Stimulated activated CD8-positive, alpha-beta memory T cell treated with anti-CD3 and anti-CD28 coated beads, Interleukin-2, amount 100 ng/mL, for 1 hour (primary cell): ENCODE measurements around the gene PEMT.

ENCODE experiments used
- DNase-seq, 2 donors: peaks; one replicate each; pipeline ENCODE4 v3.0.0-alpha.2; 2020; ENCODE audit warnings: low read depth in 2 of 2

The PEMT gene

DNA sequence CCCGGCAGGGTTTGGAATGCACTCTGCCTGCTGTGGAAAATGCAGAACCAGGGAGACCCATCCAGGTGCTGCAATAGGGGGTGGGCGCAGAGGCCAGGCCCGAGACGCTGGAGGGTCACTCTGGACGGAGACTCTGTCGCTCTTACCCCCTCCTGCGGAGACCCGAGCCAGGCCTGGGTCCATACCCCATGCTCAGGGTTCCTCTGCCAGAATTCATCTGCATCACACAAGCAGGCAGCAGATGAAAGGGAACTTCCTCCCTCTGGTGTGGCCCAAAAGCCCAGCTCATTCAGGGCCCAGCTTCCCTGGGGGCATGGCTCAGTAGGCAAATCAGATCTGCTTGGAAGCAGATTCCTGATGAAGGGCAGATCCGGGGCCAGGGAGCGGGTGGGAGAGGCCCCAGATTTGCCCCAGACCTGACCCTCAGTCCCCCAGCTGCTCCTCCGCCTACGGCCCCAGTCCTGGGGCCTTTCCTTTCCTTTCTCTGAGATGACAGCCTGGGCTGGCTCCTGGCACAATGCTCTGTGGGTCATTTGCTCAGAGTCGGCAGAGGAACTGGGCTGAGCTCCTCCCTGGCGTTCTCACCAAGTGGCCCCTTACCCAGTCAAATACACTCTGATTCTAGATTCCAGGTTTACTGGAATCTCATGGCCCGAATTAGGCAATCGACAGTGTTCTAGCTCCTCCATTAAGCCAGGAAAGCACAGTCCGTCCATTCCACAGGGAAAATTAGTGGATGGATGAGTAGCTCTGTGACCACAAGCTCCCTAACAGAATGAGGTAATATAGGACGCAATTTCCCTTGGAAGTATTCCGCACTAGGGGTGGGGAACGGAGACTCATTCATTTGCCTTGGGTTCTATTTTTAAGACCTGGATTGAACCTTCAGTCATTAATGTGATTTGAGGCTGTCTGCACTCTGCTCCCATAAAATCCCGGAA, 76.2 kb downstream of the PEMT start:
- no peak for DNase-seq

DNA sequence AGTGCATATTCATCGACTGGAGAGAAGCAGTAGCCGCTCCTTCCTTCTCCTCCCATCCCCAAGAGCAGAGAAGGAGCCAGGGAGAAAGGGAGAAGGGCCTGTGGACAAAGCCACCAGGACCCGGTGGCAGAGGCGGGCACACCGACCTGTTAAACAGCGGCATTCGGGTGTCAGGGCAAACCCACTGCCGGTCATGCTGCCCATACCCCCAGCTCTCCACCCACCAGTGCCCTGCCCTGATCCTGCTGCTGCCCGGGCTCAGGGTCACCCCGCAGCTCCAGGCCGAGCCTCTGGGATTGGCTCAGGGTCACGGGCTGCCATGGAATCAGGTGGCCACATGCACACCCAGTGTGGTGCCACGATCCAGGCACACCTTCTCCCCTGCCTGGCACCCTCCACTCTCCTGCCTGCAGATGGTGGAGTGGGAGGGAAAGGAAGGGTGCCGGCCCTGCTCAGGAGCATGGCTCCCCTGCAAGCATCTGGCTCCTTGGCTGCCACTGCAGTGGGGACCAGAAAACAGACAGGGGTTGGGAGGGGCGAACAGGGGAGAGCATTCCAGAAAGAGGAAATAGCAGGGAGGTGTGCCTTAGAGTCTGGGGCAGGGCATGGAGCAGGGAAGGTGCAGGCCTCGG, 77.0 kb downstream of the PEMT start:
- no peak for DNase-seq

DNA sequence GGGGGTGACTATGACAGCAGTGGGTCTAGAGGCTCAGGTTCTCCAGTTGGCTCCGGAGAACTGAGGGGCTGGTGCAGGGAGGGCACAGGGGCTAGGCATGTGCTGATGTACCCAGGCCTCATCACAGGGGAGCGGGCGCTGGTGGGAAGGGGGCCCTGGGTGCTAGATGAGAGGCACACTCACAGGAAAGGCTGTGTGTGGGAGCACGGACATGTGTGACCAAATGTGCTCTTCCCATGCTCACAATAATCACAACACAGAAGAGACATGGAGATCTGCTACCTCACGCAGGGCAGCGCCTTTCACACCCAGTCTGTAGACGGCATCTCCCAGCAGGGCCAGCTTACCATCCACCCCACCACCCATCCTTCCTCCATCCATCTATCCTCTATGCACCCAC, 77.9 kb downstream of the PEMT start:
- no peak for DNase-seq

DNA sequence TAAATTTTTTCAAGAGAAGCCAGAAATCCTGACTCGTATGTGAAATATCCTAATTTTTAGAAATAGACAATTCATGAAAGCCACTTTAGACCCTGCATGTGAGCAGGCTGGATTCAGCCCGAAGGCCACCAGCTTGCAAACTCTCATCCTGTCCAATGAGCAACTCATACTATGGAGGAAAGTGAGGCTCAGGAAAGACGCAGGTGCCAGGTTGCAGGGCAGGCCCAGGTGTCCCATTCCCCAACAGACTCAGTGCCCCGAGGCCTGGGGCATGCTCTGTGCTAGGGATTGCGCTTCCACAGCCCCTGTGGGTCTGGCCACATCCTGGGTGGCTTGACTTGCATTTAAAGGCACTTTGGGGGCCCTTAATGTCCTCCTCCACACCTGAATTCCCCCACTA, 78.6 kb downstream of the PEMT start:
- no peak for DNase-seq

DNA sequence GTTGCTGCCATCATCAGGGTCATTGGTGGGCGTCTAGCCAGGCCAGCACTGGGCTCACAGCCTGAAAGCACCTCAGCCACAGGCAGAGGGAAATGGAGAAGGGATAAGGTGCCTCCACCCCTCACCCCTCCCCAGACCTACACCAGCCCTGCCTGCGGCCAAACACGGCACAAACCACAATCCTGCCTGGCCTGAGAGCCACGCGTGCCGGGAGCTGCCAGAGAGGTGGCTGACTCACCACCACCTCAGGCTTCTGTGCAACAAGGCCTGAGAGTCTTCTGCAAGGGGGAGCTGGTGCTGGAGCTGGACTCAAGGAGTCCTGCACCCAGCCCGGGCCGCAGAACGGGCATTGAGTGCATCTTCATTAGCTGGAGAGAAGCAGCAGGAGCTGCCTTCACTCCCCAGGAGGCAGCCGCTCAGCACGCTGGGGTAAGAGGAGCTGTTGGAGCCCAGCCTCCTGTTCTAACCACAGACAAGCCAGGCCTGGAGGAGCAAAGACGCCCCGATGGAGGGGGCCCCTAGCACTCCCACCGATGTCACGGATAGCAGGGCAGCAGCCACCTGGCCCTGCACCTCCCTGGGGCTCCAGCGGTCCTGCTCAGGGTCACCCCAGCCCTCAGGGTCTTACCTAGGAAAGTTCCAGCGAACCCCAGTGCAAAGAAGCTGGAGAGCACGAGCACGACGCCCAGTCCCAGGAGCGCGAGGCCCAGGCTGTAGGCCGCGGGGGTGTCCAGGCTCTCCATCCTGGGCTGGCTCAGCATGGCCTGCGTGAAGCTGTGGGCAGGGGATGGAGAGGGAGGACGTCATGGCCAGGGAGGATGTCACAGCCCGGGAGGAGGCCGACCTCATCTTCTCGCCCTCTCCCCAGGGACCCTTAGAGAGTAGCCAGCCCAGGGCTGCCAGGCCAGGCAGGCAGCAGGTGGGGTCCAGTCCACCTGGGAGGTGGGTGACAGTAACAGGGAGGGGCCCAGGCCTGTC, 79.3 kb downstream of the PEMT start:
- DNase-seq, result no peak

DNA sequence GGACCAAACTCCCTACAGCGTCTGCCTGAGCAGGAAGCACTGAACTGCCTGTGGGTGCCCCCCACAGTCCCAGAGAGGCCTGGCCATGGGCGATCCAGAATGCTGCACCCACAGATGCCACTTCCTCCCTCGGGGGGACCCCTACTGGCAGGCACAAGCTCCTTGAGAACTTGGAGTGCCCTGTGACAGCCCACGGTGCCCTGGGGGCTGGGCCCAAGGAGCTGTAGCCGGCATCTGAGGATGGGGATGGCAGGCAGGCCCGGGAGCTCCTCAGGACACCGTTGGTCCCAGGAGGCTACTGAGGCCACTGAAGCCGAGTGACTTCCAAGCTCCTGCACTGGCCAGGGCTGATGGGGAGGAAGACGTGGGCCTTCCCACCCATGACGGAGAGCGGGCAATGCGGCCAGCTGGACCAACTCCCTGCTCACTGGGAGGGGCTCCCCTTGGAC, 80.2 kb downstream of the PEMT start:
- DNase-seq, result no peak

DNA sequence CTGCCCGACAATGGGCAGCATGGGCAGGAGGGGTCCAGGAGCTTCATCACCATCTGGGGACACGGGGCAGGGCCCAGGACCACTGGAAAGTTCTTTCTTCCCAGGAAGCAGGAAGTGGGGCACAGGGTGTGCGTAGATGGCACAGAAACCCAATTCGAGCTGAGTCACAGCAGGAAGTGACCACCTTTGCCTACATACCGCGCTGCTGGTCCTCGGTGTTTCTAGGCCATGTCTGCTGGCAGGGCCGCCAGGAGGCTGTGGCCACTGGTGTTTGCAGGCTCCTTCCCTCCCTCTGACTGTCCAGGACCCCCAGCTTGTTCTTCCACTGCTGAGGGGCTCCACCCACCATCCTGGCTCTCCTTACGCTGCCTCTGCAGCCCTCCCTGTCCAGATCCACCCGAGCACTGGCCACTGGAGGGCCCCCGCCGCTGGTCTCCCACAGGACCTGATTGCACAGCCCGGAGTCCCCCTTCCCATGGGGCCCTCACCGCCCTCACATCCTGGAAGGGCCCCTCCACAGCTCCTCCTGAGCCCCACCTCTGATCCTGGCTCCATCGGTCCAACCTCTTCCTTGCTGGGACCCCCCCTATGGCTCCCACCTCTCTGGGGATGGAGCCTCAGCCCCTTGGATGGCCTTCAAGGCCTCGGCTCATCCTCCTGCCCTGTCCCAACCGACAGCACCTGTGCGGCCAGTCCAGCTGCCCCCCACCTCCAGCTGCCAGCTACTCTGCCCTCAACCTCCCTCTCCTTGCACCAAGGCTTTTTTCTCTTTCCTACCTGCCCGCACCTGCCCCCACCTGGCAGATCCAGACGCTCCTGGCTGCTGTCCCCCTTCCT, 80.8 kb downstream of the PEMT start:
- DNase-seq, result no peak

DNA sequence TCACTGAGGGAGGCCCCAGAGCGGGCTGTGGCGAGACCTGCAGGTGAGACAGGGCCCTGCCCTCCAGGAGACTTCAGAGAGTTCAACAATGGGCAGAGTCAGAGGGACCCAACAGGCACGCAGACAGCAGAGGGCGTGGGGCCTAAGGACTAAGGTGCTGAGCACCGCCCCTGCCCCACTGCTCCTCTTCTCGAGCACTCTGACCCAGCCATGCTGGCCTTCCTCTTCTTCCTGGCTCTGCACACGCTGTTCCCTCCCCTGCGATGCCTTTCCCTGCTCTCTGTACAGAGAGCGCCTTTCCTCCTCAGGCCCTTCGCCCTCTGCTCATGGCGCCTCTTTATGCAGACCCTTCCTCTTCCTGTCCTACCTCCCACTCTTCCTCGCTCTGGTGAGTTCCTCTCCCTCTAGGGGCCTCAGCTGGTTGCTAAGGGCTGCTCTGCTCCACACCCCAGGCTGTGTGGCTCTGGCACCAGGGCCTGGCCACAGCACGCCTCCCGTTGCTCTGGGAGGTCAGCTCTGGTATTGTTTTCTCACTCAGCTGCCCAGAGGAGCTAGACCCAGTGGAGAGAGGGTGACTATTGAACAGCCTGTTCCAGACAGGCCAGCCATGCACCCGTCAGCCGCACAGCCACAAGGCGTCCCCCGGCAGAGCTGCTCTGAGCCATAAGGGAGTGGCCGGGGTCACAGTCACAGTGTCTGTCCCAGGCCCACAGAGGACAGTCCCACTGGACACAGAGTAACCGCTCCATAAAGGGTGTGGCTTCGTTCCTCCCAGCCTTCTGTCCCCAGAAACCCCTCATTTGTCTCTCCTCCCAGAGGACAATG, 81.7 kb downstream of the PEMT start:
- no peak for DNase-seq

DNA sequence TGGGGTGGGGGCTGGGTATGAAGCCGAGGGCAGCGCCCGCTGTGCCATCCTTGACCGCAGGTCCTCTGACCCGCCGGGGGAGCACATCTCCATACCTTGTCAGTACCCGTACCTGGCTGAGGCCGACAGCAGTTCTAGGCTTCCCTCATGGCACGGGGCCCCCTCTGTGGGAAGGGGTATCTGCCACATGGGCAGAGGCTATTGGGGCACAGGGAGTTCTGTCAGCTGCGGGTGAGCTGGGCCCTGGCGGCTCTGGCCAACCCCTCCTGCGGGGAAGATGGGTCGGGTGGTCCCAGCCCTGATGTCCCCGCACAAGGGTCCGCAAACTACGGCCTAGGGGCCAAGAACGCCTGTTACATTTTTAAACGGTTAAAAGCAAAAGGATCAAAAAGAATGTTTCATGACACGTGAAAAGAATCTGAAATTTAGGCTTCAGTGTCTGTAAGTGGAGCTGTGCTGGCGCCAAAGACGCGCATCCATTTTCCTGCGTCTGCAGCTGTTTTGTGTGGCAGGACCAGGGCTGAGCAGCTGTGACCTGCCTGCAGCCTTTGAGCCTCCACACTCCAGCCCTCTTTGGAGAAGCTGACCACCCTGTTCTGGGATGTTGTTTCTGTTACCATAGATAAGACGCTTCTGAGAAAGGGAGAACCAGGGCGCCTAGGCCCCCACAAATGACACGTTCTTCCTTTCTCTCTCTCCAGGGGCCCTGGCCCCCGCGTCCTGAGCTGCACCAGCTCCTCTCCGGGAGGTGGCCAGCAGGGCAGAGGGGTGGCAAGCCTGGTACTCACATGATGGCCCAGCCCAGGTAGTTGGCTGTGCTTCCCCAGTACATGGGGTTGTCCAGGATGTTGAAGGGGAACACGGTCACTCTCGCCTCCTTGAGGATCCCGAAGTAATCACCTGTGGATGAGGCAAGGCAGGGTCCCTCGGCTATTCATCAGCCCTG, 82.6 kb downstream of the PEMT start:
- no peak for DNase-seq

DNA sequence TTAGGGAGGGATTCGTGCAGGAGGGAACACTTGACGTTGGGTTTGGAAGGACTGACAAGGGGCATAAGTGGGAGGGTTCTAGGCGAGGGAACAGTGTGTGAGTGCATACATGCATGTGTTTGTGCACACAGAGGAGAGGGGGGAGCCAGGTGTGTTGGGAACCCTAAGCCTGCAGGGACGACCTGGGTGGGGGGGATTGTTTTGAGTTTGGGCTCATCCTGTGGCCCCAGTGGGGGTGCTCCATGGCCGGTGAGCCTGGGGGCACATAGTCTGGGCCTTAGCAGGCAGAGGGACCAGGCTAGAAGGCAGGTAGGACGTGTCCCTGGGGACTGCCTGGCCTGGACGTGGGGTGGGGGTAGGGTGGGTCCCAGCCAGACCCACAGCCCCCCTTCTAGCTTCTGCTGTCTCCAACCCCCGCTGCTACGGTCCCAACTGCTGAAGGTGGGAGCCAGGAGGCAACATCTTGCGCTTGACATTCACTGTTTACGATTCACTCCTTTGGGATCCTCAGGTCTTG, 83.4 kb downstream of the PEMT start:
- no peak for DNase-seq

DNA sequence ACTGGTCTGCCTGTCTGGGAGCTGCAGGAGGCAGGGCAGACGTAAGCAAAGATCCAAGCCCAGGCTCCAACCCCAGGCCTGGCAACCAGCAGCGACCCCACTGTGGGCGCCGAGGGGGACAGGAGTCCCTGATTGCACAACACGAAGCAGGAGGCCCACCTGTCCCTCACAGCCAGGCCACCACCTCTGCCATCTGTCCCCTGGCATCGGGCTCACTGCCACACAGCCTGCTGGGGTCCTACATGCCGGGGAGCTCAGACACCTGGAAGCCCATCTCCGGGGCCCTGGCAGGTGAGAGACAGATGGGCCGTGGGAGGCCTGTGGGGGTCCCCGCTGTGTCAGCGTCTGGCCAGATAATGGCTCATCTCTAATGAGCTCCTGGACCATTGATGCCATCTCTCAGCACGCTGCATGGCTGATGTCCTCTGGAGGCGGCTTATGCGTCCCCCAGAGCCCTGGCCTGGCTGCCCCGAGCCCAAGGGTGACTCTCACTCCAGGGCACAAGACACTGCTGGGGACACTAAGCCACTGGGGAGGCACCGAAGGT, 84.0 kb downstream of the PEMT start:
- DNase-seq, result no peak

DNA sequence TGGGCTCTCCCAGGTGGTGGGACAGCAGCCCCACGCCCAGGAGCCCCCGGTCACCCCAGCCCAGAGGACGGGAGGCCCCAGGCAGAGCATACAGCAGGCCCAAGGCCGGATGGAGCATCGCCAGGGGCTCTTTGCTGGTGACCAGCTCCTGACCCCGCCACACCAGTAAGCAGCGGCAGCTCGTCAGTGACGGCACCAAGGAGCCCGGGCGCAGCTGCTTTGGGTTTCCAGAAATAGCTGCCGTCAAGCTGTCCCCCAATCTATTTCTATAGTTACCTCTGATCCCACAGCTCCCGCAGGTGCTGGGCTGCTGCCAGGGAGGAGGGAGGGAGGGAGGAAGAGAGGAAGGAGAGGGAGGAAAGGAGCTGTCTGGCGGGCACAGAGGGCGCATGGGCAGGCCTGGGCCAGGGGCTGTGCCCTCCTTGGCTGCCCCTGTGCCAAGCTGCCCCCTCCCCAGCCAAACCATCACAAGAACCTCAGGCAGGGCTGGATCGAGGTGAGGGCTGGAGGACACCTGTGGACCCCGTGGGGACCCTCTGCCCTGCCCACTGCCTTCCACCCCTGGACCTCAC, 84.5 kb downstream of the PEMT start:
- DNase-seq, result no peak

DNA sequence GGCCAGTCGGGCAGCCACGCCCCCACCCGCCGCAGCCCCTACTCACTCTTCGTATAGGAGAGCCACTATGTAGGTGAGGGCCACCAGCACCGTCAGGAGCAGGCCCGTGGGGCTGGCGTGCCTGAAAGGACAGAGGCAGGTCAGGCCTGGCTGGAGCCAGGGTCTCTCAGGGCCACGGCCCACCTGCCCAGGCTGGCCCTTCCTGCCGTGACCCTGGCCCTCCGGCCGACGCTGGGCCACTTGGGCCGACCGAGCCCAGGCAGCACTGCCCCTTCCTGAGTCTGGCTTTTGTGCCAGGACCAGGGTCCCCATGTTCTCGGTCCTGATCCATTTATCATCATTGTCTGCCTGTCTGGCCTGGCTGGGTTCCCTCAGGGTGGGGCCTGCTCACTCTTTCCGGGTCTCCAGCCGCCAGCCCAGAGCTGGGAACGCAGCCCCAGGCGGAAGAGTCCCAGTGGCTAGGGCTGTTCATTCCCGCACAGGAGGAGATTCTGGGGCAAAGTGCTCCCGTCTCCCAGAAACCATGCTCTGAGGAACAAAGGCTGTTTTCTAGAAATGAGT, 85.2 kb downstream of the PEMT start:
- DNase-seq, result no peak

DNA sequence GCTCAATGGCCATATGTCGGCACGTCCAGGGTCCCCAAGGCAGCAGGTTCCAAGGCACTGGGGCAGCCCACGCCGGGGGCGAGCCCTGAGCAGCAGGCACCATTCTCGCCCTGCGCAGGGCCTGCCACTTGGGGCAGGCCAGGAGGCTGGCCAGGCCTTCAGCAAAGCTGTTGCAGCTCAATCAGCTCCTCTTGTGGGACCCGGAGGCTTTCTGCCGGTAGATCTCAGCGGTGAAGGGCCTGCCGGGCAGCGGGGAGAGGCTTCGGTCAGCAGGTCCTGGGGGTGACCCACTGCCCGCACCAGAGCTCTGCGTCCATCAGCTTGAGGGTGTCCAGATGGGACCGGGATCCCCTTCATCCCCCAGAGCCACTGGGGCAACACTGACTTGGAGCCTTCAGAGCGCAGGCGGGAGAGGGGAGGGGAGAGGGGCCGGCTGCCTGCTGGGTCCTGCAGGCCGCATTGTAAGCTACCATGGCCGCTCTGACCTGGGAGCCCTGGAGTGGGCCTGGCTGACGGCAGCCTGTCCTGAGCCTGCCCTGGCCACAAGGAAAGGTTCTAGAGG, 85.8 kb downstream of the PEMT start:
- DNase-seq, result no peak

DNA sequence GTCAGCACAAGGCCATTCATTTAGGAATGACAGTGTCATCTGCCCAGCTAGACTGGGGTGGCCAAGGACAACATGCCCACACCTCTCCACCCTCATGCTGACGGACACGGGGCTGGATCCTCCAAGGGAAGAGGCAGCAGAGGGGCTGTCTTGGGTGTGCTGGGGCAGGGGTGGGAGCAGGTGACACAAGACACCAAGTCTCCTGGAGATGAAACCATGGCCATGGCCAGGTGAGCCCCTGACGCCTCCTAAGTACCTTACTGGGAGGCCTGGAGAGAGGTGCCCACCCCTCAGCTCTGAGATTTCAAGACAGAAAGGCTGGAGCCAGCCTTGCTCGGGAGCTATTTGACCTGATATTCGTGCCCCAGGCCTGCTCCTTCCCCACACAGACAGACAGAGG, 86.4 kb downstream of the PEMT start:
- DNase-seq, result no peak

DNA sequence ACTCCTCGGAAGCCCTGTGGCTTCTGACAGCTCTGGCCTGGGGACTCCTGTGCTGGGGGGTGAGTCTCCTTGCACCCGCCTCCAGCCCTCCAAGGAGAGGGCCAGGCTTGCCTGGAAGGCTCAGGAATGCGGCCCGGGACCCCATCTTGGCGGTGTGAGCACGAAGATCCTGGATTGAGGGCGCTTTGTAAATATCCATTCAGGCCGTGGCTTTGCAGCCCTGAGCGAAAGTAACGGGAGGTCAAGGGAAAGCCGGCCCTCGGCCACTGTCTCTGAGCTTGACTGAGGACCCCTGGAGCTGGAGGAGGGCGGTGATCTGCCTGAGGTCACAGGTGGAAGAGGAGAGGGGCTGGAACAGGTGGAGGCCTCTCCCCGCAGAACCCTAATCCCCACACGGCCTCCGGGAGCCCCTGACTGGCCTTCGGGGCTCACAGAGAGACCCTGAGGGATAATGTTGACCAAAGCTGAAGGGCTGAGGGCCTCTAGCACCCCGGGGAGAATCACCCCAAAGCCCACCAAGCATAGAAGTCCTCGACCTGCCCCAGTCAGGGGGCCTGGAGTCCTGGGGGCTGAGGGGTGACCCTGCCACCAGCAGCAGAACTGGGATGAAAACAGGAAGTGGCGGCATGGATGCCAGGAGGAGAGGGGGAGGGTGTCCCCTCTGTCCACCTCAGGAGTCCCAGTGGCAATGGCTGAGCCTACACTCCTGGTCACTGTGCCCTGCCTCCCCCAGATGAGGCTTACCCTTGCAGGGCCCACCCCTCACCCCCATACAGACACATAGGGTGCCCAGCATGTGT, 87.0 kb downstream of the PEMT start:
- DNase-seq, result no peak
